ENCODE results near the gene SLITRK1. TPM values are rescaled to one million over a fixed set of nuclear protein-coding genes. Genes with fewer than 3 reads are reported as not detected.

The SLITRK1 gene
- polyA plus RNA-seq, 1 donor (not counting 4 experiments of a cell fraction or from before 2014, with no cell fraction given), result not detected

GRCh38 chr13:83853771-83854170 lies 28.5 kb downstream of the SLITRK1 start:
- Histone ChIP-seq H3K9me1 (ENCODE audit: control insufficient read depth, extremely low read depth, insufficient read depth, low read length) (no peaks in the 10 kb centered on the region), H4K20me1 (ENCODE audit: control insufficient read depth, extremely low read depth, insufficient read depth, low read length) (no peaks in the 10 kb centered on the region), H3K4me1 (ENCODE audit: control insufficient read depth, extremely low read depth, insufficient read depth, low read length) (peaks cover 7% of the 10 kb centered on the region), H3K9ac (ENCODE audit: control insufficient read depth, extremely low read depth, insufficient read depth, low read length) (no peak overlapping the region), H3K27ac (ENCODE audit: control insufficient read depth, insufficient read depth, low read length) (no peak overlapping the region), H3K4me2 (ENCODE audit: control insufficient read depth, extremely low read depth, insufficient read depth, low read depth, low read length) (peak overlapping the region; percentile 16), H3K9me3 (ENCODE audit: control insufficient read depth, low read depth, low read length) (no peaks in the 10 kb centered on the region), H3K4me3 (ENCODE audit: control insufficient read depth in 2 of 3, extremely low read depth in 1 of 3, insufficient read depth in 2 of 3, low read depth in 1 of 3, low read length in 3 of 3) (no peak overlapping the region), H3K27me3 (ENCODE audit: control insufficient read depth, extremely low read depth, insufficient read depth, low read length) (no peaks in the 10 kb centered on the region), H2AFZ (ENCODE audit: control insufficient read depth, low read length) (peak overlapping the region; percentile 40), H3K79me2 (ENCODE audit: control insufficient read depth, insufficient read depth, low read length) (no peaks in the 10 kb centered on the region), H3K36me3 (ENCODE audit: control insufficient read depth in 2 of 2, extremely low read depth in 1 of 2, insufficient read depth in 2 of 2, low read length in 2 of 2) (no peaks in the 10 kb centered on the region)
- DNase-seq (ENCODE audit: low read depth, low spot score), result no peak
- peak; percentile 34 for FAIRE-seq
- TF ChIP-seq CTCF (optimal IDR thresholded peaks at IDR 0.05 in 1 of 3, IDR thresholded peaks at IDR 0.05 in 1 of 3, conservative IDR thresholded peaks at IDR 0.05 in 1 of 3; ENCODE audit: extremely low read depth in 1 of 3, insufficient read depth in 2 of 3, low read length in 3 of 3) (no peak), EZH2 (IDR thresholded peaks at IDR 0.05; ENCODE audit: low read length) (no peak)
- dilution Hi-C loops (cut with MboI; ENCODE audit: extremely low pct_ligation_motif_present, low sequenced_read_pairs), result no loop called here

GRCh38 chr13:83845106-83845505 lies 37.2 kb downstream of the SLITRK1 start:
- Histone ChIP-seq H3K36me3 (ENCODE audit: control insufficient read depth in 2 of 2, extremely low read depth in 1 of 2, insufficient read depth in 2 of 2, low read length in 2 of 2) (no peaks in the 10 kb centered on the region), H4K20me1 (ENCODE audit: control insufficient read depth, extremely low read depth, insufficient read depth, low read length) (no peaks in the 10 kb centered on the region), H3K4me3 (ENCODE audit: control insufficient read depth in 2 of 3, extremely low read depth in 1 of 3, insufficient read depth in 2 of 3, low read depth in 1 of 3, low read length in 3 of 3) (no peak overlapping the region), H3K27me3 (ENCODE audit: control insufficient read depth, extremely low read depth, insufficient read depth, low read length) (no peaks in the 10 kb centered on the region), H2AFZ (ENCODE audit: control insufficient read depth, low read length) (no peak overlapping the region), H3K9me1 (ENCODE audit: control insufficient read depth, extremely low read depth, insufficient read depth, low read length) (no peaks in the 10 kb centered on the region), H3K9ac (ENCODE audit: control insufficient read depth, extremely low read depth, insufficient read depth, low read length) (no peak overlapping the region), H3K4me1 (ENCODE audit: control insufficient read depth, extremely low read depth, insufficient read depth, low read length) (no peaks in the 10 kb centered on the region), H3K4me2 (ENCODE audit: control insufficient read depth, extremely low read depth, insufficient read depth, low read depth, low read length) (no peak overlapping the region), H3K27ac (ENCODE audit: control insufficient read depth, insufficient read depth, low read length) (no peak overlapping the region), H3K79me2 (ENCODE audit: control insufficient read depth, insufficient read depth, low read length) (no peaks in the 10 kb centered on the region), H3K9me3 (ENCODE audit: control insufficient read depth, low read depth, low read length) (no peaks in the 10 kb centered on the region)
- DNase-seq (ENCODE audit: low read depth, low spot score) (no peak), FAIRE-seq (no peak)
- dilution Hi-C loops (cut with MboI; ENCODE audit: extremely low pct_ligation_motif_present, low sequenced_read_pairs), result no loop called here
- TF ChIP-seq EZH2 (IDR thresholded peaks at IDR 0.05; ENCODE audit: low read length), result no peak
- no peak for TF ChIP-seq CTCF (optimal IDR thresholded peaks at IDR 0.05 in 1 of 3, IDR thresholded peaks at IDR 0.05 in 1 of 3, conservative IDR thresholded peaks at IDR 0.05 in 1 of 3; ENCODE audit: extremely low read depth in 1 of 3, insufficient read depth in 2 of 3, low read length in 3 of 3)

Measured in keratinocyte (primary cell).